Thyroid gland (tissue), 4 donors: Measurements from ENCODE around the gene BTF3. TPM values are rescaled to one million over a fixed set of nuclear protein-coding genes. Genes with fewer than 3 reads are reported as not detected.

Source experiments
- DNase-seq, 2 donors: peaks; one replicate each; pipeline ENCODE4 v3.0.0-alpha.2; 2019
- H3K27ac ChIP-seq, 3 donors: fragments of 200-600 bp; sonication (generic); 1 replicate in 2 of 3; 2 replicates in 1 of 3; pipeline ENCODE4 v1.5.1; 2016 to 2019; ENCODE audit warnings: mild to moderate bottlenecking in 1 of 3, moderate library complexity in 1 of 3
- H3K27me3 ChIP-seq: fragments of 200-600 bp; sonication (generic); one replicate; pipeline ENCODE4 v1.5.1; 2019
- H3K36me3 ChIP-seq, 2 donors: fragments of 200-600 bp; sonication (generic); one replicate each; pipeline ENCODE4 v1.5.1; 2016 to 2019
- H3K4me1 ChIP-seq, 2 donors: fragments of 200-600 bp; sonication (generic); one replicate each; pipeline ENCODE4 v1.5.1; 2017 to 2019
- H3K4me3 ChIP-seq, 3 donors: fragments of 200-600 bp; sonication (generic); replicated peaks in 1 of 3; 1 replicate in 2 of 3; 2 replicates in 1 of 3; pipeline ENCODE4 v1.5.1; 2016; ENCODE audit warnings: mild to moderate bottlenecking in 1 of 3
- H3K9me3 ChIP-seq: fragments of 200-600 bp; sonication (generic); one replicate; pipeline ENCODE4 v1.5.1; 2017
- CTCF ChIP-seq, 6 experiments: fragments of 200-600 bp in 3 of 6; fragments of 450-650 bp in 3 of 6; sonication (generic) in 3 of 6; IDR thresholded peaks; one replicate each; pipeline ENCODE4 v1.5.1; 2016 to 2019; ENCODE audit warnings: antibody characterized with exemption in 6 of 6, mild to moderate bottlenecking in 2 of 6, inconsistent platforms in 1 of 6, moderate library complexity in 1 of 6
- POLR2A ChIP-seq, 2 donors: fragments of 450-650 bp; IDR thresholded peaks; one replicate each; pipeline ENCODE4 v1.6.1; 2017; ENCODE audit warnings: antibody characterized with exemption in 2 of 2, mild to moderate bottlenecking in 2 of 2, moderate library complexity in 1 of 2
- whole genome bisulfite sequencing, 2 donors: methylation state at CpG; one replicate each; pipeline ENCODE4 v1.1.5; 2017; 5-methylcytosine and 5-hydroxymethylcytosine counted together
- intact Hi-C: fragments of 100-400 bp; cut with DNase I; formaldehyde crosslinking; loops from one replicate; pipeline ENCODE4 v1.15.1; 2023
- total RNA-seq, 4 donors: library from RNA; depleted of rRNA; stranded (reverse); fragments of >200 nt; gene quantifications; one replicate each; pipeline ENCODE4 v1.2.3, GENCODE V29; 2016

BTF3 gene
- total RNA-seq, 4 donors from 2014 or later = 413 to 784 (median 546) TPM

DNA sequence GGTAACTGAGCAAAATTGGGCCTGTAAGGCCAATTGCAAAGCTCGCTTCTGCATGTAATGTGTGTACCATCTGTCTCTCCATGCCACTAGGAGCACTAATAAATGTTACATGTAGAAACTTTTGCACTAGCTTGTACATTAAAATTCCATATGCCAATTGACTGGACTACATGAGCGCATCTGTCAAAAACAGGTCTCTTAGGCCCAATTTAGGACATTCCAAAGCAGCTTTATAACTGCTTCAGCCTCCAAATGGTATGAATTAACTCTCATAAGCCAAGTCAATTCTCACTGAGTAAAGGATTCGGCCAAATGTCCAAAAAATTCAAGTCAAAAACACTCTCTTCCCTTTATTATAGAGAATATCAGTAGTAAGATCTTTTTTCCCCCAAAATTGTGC is 26.1 kb upstream of the BTF3 start:
- Histone ChIP-seq H3K4me3 (no peak overlapping the region), H3K4me1 (no peaks in the 10 kb centered on the region), H3K27ac (no peak overlapping the region), H3K36me3 (no peaks in the 10 kb centered on the region), H3K9me3 (no peaks in the 10 kb centered on the region), H3K27me3 (no peaks in the 10 kb centered on the region)
- TF ChIP-seq POLR2A (IDR thresholded peaks at IDR 0.05) (no peak), CTCF (IDR thresholded peaks at IDR 0.05) (no peak)
- WGBS, 2 donors = 60 to 79% methylated on average over 3 of the region's 3 CpGs
- intact Hi-C loops = no loop called here
- DNase-seq = no peak

GRCh38 chr5:73480500-73480899 is 17.7 kb upstream of the BTF3 start:
- TF ChIP-seq POLR2A (IDR thresholded peaks at IDR 0.05) (no peak), CTCF (IDR thresholded peaks at IDR 0.05) (no peak)
- no peaks in the 10 kb centered on the region for H3K9me3 ChIP-seq
- no peaks in the 10 kb centered on the region for H3K27me3 ChIP-seq
- DNase-seq = no peak
- WGBS, 2 donors = 72 to 94% methylated on average over 1 of the region's 1 CpG
- no peak overlapping the region for H3K27ac ChIP-seq
- no peaks in the 10 kb centered on the region for H3K36me3 ChIP-seq
- H3K4me3 ChIP-seq = no peak overlapping the region
- no peaks in the 10 kb centered on the region for H3K4me1 ChIP-seq
- intact Hi-C loops = no loop called here

- no peak for TF ChIP-seq POLR2A (IDR thresholded peaks at IDR 0.05)
- no peak for TF ChIP-seq CTCF (IDR thresholded peaks at IDR 0.05)
- Histone ChIP-seq H3K9me3 (no peaks in the 10 kb centered on the region), H3K27me3 (no peaks in the 10 kb centered on the region), H3K36me3 (no peaks in the 10 kb centered on the region), H3K27ac (no peak overlapping the region), H3K4me3 (no peak overlapping the region), H3K4me1 (no peaks in the 10 kb centered on the region)
- no peak for DNase-seq
- 73 to 77% methylated on average over 4 of the region's 4 CpGs for WGBS, 2 donors
- intact Hi-C loops = no loop called here
Measured at GRCh38 chr5:73482383-73483136, 15.7 kb upstream of the BTF3 start.

DNA sequence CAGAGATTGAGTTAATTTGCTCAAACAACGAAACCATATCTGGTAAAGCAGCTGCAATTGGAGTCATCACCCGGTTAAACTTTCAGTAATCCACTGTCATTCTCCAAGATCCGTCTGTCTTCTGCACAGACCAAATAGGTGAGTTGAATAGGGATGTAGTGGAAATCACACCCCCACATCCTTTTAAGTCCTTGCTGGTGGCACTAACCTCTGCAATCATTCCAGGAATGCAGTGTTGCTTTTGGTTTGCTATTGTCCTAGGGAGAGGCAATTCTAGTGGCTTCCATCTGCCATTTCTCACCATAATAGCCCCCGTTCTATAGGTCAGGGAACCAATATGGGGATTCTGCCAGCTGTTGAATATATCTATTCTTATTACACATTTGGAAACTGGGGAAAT is 14.6 kb upstream of the BTF3 start:
- no peaks in the 10 kb centered on the region for H3K4me1 ChIP-seq
- no peak overlapping the region for H3K27ac ChIP-seq
- H3K27me3 ChIP-seq = no peaks in the 10 kb centered on the region
- no peak for DNase-seq
- 68 to 76% methylated on average over 4 of the region's 4 CpGs for WGBS, 2 donors
- no peaks in the 10 kb centered on the region for H3K9me3 ChIP-seq
- H3K4me3 ChIP-seq = no peak overlapping the region
- TF ChIP-seq CTCF (IDR thresholded peaks at IDR 0.05) (no peak), POLR2A (IDR thresholded peaks at IDR 0.05) (no peak)
- no peaks in the 10 kb centered on the region for H3K36me3 ChIP-seq
- intact Hi-C loops = no loop called here

- WGBS, 2 donors = 92 to 100% methylated on average over 1 of the region's 1 CpG
- intact Hi-C loops = no loop called here
- TF ChIP-seq POLR2A (IDR thresholded peaks at IDR 0.05) (no peak), CTCF (IDR thresholded peaks at IDR 0.05) (no peak)
Measured at GRCh38 chr5:73484511-73484910, 13.7 kb upstream of the BTF3 start.

More at GRCh38 chr5:73484511-73484910, 13.7 kb upstream of the BTF3 start:
- no peak overlapping the region for H3K4me3 ChIP-seq
- DNase-seq = no peak
- no peaks in the 10 kb centered on the region for H3K9me3 ChIP-seq
- H3K27ac ChIP-seq = no peak overlapping the region
- no peaks in the 10 kb centered on the region for H3K36me3 ChIP-seq
- H3K4me1 ChIP-seq = no peaks in the 10 kb centered on the region
- H3K27me3 ChIP-seq = no peaks in the 10 kb centered on the region
